C4-2B (cell line): ENCODE results near the gene SHC2.

Experiments
- CTCF ChIP-seq: fragments of 450-650 bp; conservative IDR thresholded peaks from 2 replicates; pipeline ENCODE4 v1.5.1; 2017; ENCODE audit warnings: mild to moderate bottlenecking
- ZFX ChIP-seq: fragments of 450-650 bp; IDR thresholded peaks from 2 replicates; pipeline ENCODE4 v1.6.1; 2017

DNA sequence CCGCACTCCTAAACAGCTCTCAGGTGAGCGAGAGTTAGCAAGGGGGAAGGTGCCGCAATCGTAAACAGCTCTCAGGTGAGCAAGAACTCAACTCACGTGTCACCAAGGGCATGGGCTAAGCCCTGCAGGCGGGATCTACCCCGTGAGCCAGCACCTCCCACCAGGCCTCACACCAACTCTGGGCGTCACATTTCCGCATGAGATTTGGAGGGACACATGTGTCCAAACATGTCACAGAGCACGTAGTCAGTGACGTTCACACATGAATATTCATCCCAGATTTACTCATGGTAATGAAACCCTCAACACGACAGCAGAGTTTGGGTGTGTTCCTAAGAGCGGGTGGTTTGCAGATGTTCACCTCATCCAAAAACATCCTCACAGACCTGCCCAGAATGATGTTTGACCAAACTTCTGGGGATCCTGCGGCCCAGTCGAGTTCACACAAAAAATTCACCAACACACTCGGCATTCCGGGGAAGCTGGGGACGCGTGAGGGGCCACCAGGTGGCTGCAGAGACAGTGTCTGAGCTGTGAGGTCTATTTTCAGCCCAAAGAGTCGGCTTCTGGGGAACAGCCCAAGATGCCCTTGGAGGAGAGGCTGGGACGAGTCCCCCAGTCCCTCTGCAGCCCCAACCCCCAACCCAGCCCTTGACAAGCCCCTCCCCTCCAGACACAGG, 71.4 kb downstream of the SHC2 start:
- TF ChIP-seq CTCF (no peak), ZFX (no peak)
